HG03439 (cell line): ENCODE measurements around the gene DHX16.
A peak's percentile ranks its signal among the peaks of the same experiment; 100 is the strongest.

Experiments used
- ATAC-seq: cut with Tn5 transposase; IDR thresholded peaks from one replicate; pipeline ENCODE4 v1.9.1; 2021; ENCODE audit warnings: mild to moderate bottlenecking, moderate library complexity; ENCODE audit not compliant: unreplicated experiment

The DHX16 gene

GRCh38 chr6:30641048-30641447, 31.8 kb downstream of the DHX16 start:
- no peak for ATAC-seq

DNA sequence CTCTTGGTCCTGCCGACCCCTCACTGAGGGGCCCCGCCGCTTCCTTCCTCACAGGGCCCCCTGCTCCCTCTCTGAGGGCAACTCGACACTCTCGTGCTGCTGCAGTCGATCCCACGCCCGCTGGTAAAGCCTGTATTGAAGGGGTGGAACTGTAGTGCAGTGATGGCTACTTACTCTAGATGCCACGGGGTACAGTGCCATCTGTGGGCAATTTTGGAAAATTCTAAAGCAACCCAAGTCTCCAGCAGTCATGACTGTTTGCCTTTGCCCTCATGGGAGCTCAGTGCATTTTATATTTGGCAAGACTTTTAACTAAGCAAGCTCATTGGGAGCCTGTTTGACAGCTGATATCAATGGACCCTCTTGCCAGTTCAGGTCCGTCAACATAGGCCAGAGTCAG, 32.3 kb downstream of the DHX16 start:
- no peak for ATAC-seq

DNA sequence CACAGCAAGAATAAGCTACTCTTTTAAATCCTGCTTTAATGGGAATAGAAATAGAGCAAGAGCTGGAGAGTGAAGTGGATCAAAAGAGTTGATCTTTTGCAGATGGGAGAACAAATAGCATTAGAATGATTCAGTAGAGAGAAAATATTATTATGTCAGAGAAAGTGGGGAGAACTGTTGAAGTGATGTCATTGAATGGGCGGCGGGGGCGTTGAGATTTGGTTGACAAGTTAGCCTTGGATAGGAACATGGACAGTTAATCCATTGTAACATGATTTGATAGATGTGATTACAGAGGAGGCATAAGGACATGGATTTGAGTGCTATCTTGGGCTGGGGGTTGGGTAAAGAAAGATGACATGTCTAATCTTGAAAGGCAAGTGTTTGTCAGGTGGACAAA, 37.0 kb downstream of the DHX16 start:
- no peak for ATAC-seq

GRCh38 chr6:30626484-30627366, 46.1 kb downstream of the DHX16 start, which contains the start of gene ATAT1:
Gene ATAT1, plus strand, starts transcription at chr6:30626874.
- peak; percentile 83 for ATAC-seq

- ATAC-seq = no peak
Measured at GRCh38 chr6:30625511-30625910, 47.3 kb downstream of the DHX16 start.

- ATAC-seq = no peak
Measured at GRCh38 chr6:30619561-30619960, 53.2 kb downstream of the DHX16 start.

GRCh38 chr6:30618270-30618797, 54.5 kb downstream of the DHX16 start:
- ATAC-seq = no peak

DNA sequence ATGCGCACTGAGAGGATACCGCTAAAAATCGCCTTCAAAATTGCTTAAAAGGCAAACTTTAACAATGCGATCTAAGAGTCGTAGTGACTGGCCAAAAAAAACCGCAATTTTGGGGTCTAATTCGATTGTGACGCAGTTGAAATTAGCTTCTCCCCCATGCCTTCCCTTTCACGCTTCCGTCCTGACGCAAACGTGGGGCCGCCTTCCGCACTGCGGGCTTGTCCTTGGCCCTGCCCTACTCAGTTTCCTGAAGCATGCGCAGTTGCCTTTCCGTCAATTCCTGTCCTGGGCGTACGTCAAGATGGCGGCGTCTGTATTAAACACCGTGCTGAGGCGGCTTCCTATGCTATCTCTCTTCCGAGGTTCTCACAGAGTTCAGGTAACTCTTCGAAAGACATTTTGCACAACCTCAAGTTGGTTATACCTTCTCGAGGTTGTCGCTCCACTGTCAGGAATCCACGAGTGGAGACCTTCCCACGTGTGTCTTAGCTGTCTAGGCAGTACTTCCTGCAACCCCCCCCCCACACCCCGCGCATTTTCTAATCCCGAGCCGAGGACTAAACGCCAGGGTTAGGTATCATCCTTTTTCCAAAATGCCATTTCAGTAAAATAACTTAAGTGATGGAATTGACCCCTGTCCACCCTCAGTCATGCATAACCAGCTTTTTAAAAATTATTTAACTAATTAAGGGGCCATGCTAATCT, 55.1 kb downstream of the DHX16 start, which contains the start of gene MRPS18B:
TSS of gene MRPS18B (plus strand) at position 276 of the 705 bp plus-strand sequence. CDS start at position 302, 26 bp downstream.
- peak; percentile 76 for ATAC-seq

- peak; percentile 81 for ATAC-seq
Measured at GRCh38 chr6:30616811-30617564, 55.8 kb downstream of the DHX16 start, which contains the start of gene PPP1R10. Gene PPP1R10, minus strand, starts transcription at chr6:30617243. Its CDS starts 7,299 bp downstream, at chr6:30609944.

- ATAC-seq = no peak
Measured at GRCh38 chr6:30615958-30616810, 56.6 kb downstream of the DHX16 start.

DNA sequence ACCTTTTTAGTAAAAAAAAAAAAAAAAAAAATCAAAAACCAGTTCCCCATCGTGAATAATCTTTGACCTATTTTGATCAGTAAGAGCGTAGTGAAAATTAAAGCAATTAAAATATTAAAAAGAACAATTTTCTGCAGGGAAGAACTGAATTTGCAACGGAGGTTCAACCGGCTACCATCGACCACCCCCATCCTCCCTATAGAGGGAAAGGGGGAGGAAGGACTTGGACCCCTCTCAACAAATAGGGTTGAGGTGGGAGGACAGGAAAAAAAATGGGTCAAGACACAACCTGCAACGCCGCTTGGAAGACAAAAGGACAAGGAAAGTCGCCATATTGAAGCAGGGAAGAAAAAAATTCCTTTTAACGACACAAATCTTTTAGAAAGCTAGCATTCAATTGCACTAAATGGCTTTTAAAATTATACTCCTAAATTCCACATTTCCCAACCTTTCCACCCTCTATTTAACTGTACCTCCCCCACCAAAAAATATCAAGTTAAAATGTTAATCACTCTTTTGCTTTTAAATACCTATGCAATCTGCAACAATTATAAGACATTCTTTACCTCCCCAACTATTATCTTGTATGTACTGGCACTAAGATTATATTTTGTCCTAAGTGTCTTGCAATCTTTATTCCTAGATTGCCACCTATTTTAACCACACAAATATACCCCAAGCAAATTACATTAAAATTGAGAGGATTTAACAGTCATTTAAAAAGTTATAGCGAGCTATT, 57.4 kb downstream of the DHX16 start:
- no peak for ATAC-seq

- ATAC-seq = peak; percentile 37
Measured at GRCh38 chr6:30614843-30615218, 58.0 kb downstream of the DHX16 start.

GRCh38 chr6:30614044-30614842, 58.6 kb downstream of the DHX16 start:
- ATAC-seq = no peak

GRCh38 chr6:30613251-30614043, 59.4 kb downstream of the DHX16 start:
- ATAC-seq = no peak

- ATAC-seq = no peak
Measured at GRCh38 chr6:30612687-30613248, 60.0 kb downstream of the DHX16 start.

- no peak for ATAC-seq
Measured at GRCh38 chr6:30612213-30612612, 60.6 kb downstream of the DHX16 start.

DNA sequence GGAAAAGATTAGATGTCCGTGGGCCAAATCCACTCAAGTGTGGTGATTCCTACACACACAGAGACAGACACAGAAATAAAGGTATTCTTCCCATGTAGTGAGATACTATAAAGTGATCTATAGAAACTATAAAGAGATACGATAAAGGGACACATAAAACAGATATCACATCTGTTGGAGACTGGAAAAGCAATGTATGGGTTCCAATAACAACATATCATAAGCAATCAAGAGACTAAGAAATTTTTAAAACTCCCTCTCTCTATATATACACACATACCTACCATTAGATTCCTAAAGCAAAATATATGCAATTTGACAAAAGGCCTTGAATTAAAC, 61.0 kb downstream of the DHX16 start:
- ATAC-seq = no peak
